Astrocyte of the hippocampus (primary cell): ENCODE results near the gene OR1K1.
"Not testable (repeated sequence)": the region's sequence is repeated elsewhere in the genome, so short reads cannot be mapped to it uniquely, and the experiment has no call there.

Source experiments
- DNase-seq: peaks from one replicate; pipeline ENCODE4 v3.0.0; 2011; ENCODE audit warnings: low read depth, low spot score

The OR1K1 gene

DNA sequence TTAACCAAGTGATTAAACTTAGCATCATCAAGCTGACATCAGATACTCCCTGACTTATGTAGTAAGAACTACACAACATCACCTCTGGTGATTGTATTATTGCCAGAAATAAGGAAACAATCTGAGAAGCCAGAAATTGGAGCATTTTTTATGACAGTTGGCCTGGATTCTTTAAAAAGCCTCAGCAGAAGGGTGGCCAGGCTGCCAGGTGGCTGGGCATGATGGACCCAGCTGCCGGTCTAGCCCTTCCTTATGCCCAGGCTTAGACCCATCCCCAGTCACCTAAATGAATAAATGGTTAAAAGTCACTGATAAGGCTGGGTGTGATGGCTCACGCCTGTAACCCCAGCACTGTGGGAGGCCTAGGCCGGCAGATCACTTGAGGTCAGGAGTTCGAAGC lies 12.8 kb downstream of the OR1K1 start:
- no peak for DNase-seq

DNA sequence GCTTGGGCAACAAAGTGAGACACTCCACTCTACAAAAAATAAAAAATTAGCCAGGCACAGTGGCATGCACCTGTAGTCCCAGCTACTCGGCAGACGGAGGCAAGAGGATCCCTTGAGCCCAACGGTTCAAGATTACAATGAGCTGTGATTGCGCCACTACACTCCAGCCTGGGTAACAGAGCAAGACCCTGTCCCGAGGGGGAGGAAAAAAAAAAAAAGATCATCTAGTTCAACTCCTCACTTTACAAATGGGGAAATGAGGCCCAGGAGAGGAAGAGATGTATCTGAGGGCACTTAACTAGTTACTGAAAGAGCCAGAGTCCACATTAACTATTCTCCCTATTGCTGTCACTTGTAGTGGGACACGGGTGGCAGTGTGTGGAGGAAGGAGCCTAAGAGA lies 14.6 kb downstream of the OR1K1 start:
- no peak for DNase-seq

DNA sequence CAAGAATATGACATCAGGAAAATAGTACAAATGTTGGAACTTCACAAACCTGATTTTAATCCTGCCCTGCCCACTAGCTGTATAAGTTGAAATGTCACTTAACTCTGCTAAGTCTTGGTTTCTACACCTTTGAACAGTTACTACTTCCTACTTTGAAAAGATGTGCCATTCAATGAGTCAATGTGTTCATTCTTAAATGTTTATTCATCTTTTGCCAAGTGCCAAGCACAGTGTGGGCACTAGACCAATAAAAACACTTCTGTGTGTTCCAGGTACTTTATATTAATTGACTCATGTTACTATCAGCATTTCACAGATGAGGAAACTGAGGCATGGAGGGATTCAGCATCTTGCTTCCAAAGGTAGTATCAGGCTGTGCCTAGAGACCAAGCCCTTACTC lies 15.6 kb downstream of the OR1K1 start:
- DNase-seq: no peak

DNA sequence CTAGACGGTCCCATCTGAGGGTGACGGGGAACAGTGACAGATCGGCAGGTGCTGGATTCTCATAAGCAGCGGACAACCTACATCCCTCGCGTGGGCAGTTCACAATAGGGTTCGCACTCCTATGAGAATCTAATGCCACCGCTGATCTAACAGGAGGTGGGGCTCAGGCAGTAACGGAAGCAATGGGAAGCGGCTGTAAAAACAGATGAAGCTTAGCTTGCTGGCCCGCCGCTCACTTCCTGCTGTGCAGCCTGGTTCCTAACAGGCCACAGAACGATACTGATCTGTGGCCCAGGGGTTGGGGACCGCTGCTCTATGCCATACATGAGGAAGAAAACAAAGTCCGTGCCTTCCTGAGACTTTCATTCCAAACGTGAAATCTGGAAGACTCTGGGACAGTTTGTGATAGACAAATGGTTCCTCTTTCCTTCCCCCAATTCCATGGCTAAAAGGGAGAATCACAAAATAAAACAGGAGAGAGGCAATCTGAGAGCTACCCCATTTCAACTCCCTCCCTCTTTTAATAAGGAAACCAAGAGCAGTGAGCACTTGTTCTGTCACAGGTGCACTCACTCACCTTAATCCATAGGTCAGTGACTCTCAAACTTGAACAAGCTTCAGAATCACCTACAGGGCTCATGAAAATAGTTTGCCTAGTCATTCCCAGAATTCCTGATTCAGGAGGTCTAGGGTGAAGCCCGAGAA lies 16.4 kb downstream of the OR1K1 start:
- no peak for DNase-seq

DNA sequence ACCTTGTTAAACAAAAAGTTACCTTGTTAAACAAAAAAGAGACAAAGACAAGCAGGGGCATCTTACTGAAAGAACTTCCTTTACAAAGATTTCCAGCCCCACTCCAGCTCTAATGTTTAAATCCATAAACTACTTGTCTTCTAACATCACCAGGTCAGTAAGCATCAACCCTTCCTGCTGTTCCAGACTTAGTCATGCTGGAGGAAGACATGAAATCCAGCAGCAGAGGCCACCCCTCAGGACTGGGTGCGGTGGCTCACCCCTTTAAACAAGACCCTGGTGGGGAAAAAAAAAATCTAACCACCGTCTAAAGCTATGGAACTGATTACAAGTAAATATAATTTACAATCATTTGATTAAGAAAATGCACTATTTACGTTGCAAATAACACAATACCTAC lies 19.4 kb downstream of the OR1K1 start:
- peak; percentile 14 for DNase-seq

DNA sequence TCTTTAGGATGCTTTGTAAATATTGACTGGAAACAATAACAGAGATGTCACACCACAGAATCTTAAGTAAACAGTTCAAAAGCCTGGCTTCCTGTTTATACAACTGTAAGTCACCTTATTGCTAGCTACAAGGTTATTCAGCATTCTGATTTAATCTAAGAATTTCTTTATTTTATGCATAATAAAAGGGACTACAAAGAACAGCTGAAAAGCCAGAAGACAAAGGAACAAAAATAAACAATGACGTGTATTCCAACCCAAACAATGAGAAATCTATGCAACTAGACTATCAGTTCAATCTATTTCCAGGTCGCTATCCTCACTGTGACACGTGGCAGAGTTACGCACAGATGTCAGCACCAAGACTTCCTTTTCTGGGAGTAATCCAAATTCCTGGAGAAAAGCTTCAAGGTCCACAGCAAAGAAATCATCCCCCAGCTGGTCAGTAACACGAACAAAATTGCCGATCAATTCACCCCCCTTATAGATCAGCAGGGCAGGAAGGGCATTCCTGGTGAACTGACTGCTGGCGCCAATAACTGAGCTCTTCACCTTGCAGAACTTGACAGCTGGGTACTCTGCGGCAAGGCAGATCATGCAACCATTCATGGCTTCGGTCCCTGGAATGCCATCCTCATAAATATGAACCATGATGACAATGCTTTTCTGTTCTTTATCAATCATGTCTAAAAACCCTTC lies 20.0 kb downstream of the OR1K1 start:
- peak; percentile 13 for DNase-seq

DNA sequence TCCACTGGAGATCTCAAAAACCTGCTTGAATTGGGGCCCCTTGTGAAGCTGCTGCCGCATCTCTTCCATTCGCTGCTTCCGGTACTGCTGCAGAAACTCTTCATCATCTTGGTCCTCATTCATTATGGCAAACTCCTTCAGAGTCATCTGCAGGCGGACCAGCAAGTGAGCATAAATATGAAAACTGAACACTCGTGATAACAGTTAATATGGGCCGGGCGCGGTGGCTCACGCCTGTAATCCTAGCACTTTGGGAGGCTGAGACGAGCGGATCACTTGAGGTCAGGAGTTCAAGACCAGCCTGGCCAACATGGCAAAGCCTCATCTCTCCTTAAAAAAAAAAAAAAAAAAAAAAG lies 20.5 kb downstream of the OR1K1 start:
- no peak for DNase-seq

DNA sequence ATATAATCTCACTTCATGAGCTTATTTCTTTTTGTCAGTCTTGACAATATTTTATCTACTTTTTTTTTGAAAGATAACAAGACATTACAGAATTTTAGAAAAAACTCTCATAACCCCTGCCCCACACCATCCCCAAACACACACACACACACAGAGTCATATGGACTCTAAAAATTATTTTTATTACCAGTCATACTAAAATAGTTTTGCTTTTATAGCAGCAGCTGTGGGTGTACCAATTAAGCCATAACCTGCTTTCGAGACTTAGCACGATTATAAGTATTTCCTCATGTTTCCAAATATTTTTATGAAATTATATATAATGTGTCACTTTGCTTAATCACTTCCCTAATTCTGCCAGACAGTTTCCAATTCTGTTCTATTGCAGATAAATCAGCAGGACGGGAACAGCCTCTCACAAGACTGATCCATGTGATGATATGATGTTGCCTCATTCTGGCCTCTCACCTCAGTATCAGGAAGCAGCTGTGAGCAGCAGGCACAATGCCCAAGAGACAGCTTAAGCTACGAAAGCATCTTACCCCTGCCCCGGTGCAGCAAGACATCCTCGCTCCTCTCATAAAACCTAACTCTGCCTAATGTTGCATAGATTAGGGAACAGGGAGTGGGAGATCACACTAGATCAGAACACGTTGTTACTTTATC lies 21.5 kb downstream of the OR1K1 start:
- no peak for DNase-seq

DNA sequence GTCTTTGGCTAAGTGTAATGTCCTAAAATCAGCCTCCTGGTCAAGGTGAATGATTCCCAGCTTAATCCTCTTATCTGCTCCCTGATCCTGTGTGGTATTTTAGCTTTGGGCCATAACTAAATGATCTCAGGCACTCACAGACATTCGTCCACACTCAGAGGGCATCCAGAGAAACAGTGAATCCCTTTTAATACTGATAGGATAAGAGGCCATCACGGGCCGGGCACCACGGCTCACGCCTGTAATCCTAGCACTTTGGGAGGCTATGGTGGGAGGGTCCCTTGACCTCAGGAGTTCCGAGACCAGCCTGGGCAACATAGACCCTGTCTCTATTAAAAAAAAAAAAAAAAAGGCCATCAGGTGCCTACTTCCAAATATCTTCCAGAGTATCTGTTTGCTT lies 22.1 kb downstream of the OR1K1 start:
- DNase-seq: no peak

DNA sequence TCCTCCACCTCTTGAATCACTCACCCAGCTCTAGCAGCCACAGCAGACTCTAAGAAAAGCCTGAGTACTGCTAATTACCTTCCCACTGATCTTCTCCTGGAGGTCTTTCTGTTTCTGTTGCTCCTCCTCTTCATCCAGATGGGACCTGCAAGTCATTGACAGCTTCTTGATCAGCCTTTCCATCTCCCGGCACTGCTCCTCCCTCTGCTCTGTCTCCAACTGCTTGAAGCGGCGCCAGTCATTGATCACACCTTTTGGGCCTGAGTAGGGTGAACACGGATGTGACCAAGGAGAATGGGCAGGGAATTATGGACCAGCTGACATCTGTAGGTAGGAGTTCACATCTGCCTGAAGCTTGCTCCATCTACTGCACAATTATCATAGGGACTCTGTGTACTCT lies 23.0 kb downstream of the OR1K1 start:
- no peak for DNase-seq

DNA sequence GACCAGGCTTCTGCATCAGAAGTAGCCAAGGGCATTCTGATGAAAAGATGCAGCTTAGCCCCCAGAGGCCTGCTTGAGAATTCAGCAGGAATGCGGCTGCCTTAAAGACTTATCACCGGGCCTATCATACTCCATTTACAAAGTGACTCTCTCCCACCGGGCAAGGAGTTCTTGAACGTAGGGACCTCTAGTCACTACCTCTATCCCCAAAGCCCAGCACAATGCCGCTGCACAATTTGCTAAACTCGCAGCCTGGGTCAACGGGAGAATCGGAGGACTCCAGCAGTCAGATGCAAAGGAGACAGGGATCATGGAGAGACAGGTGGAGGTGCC lies 27.8 kb downstream of the OR1K1 start:
- DNase-seq: peak; percentile 57

DNA sequence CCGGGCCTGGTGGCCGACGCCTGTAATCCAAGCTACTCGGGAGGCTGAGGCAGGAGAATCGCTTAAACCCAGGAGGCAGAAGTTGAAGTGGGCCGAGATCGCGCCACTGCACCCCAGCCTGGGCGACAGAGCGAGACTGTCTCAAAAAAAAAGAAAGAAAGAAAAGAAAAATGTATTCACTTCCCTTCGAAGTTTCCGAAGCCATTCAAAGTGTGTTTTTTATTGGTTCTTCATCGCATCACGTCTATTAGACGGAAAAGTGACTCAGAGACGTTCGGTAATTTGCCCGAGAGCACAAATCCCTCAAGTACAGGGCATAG lies 29.0 kb downstream of the OR1K1 start:
- DNase-seq: not testable (repeated sequence)

DNA sequence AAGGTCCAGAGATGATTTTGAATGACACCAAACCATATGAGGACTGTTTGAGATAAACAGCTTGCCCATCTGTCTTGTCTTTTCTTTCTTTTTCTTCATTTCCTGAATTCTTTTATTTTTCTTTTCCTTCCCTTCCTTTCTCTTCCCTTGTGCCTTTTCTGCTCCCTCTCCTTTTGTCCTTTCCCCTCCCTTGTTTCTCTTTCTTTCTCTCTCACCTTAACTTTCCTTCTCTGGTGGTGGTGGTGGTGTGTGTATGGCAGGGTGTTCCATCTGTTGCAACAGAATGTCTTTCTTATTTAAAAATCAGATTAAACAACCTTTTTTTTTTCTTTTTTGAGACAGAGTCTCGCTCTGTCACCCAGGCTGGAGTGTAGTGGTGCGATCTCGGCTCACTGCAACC lies 32.3 kb downstream of the OR1K1 start:
- DNase-seq: no peak

DNA sequence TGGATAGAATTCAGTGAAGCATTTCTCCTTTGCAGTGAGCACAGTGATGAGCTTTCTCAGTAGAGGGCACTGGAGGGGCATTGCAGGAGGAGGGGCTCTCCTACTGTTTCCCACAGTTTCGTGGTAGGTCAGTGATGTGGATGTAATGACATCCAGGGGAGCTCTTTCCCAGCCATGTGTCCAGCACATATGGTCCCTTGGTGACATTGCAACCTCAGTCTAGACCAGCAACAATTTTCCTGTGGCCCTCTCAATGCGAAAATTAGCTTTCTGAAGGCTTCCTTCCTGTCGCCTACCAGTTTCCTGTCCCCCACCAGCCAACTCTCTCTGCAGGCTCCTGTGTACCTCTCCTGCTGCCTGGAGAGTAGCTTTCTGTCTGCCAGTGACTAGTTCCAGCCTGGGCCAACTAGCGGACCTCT lies 35.4 kb downstream of the OR1K1 start:
- no peak for DNase-seq

DNA sequence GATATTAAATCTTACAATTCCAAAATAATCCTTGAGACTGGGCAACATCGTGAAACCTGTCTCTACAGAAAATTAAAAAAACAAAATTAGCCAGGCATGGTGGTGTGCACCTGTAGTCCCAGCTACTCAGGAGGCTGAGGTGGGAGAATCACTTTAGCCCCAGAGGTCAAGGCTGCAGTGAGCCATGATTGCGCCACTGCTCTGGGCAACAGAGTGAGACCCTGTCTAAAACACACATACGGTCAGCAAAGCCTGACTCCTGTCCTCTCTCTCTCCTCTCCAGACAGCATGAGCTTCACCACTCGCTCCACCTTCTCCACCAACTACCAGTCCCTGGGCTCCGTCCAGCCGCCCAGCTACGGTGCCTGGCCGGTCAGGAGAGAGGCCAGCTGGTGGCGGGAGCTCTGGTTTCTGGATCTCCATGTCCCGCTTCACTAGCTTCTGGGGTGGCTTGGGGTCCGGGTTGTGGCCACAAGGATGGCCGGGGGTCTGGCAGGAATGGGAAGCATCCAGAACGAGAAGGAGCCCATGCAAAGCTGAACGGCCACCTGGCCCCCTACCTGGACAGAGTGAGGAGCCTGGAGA lies 37.4 kb downstream of the OR1K1 start:
- no peak for DNase-seq

DNA sequence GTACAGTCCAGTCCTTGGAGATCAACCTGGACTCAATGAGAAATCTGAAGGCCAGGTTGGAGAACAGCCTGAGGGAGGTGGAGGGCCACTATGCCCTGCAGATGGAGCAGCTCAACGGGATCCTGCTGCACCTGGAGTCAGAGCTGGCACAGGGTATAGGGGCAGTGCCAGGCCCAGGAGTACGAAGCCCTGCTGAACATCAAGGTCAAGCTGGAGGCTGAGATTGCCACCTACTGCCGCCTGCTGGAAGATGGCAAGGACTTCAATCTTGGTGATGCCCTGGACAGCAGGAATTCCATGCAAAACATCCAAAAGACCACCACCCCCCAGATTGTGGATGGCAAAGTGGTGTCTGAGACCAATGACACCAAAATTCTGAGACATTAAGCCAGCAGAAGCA lies 38.5 kb downstream of the OR1K1 start:
- DNase-seq: not testable (repeated sequence)

DNA sequence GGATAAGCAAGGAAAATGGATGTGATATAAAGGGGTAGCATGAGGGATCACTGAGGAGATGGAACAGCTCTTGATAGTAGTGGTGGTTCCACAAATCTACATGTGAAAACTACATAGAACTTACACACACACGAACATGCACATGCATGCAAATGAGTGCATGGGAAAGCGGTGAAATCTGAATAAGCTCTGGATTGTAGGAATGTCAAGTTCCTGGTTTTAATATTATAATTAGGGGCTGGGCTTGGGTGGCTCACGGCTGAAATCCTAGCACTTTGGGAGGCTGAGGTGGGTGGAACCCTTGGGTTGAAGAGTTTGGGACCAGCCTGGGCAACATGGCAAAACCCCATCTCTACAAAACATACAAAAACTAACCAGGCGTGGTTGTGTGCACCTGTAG lies 41.6 kb downstream of the OR1K1 start:
- no peak for DNase-seq

DNA sequence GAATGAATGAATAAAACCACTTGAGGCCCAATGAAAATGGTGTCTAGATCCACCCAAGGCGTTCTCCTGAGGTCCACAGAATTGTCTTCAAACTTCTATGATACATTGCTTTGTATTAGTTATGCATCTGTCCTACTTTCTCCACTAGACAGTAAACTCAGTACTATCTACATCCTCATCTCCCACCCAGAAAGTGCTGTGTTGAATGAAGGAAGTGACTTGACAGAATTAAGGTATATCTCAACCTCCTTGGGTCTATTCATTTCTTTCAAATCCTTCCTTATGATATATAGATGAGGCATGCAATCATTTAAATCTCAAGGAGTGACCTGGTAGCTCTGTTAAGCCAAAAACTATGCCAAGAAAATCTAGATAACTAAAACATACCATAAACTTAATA lies 44.2 kb downstream of the OR1K1 start:
- no peak for DNase-seq

DNA sequence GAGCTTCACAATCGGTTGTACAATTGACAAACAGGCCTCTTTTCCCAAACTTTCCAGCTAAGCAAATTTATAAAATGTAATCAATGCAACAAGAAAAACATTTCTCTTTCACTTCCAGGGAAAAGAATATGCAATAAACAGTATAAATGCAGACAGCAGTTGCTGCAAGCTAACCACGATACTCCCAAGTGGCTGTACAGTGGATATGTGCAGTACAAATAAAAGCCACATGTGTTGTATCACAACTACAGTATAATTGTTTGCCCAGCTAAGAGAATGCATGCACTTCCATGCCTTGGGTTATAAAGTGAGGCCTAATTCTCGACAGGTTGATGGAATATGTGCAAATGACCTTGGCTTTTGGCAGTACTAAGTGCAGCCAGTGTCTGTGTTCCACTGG lies 45.2 kb downstream of the OR1K1 start:
- DNase-seq: no peak

DNA sequence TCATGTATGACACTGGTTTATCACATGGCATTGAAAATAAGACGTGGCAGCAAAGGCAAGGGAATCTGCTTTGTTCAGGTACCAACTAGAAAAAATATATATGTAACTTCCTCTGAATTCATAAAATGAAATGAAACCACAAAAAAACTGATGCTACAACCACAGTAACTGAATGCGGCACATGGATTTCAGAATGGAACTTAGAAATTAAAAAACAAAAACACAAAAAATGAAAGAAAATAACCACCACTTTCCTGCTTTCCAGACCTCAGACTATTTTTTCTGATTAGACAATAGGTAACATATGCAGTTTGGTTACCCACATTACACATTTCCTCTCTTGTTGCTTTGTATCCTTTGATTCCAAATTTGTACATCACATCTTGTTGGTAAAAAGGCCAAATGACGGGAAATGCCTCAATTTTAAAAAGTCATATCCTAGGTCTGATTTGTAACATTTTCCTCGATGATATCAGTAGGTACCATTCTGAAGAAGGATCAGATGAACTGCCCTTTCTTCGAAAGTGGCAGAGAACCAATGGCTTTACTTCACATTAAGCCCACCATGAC lies 46.5 kb downstream of the OR1K1 start:
- DNase-seq: no peak

DNA sequence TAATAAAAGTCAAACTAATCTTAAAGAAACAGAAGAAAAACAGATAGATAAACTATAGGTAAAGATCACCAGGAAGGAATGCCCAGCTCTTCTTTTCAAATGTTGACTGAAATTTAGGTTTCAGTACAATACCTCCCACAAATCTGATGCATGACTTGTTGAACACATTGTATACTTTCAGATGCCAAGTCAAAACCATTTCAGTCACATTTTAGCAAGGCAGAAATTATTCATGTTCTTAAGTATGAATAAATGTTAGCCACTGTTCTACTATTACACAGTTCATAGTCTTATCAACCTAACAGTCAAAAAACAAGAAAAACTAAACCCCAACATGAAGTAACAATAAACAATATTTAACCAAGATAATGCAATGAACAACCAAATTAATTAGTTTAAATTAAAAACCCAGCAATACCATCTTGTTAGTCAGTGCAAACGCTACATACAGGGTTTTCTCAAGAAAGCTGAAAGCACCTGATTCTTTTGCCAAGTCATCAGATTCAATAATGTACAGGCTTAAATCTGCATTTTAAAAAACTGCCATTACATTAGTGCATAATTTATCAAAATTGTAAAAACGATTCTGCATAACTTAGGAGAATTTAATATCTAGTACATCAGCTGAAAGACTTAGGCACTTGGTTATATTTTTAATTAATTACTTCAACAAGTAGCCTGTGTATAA lies 48.5 kb downstream of the OR1K1 start:
- DNase-seq: no peak
